KOPT-K1 (cell line): ENCODE results near the gene TGFB1I1.
A peak's percentile ranks its signal among the peaks of the same experiment; 100 is the strongest.
"Not testable (repeated sequence)": the region's sequence is repeated elsewhere in the genome, so short reads cannot be mapped to it uniquely, and the experiment has no call there.

ENCODE experiments used
- H3K27ac ChIP-seq: fragments of 200-600 bp; sonication (generic); 2 replicates; pipeline ENCODE4 v1.5.1; 2016; ENCODE audit warnings: antibody characterized with exemption, mild to moderate bottlenecking, low read depth, low read length; ENCODE audit not compliant: poor library complexity, severe bottlenecking
- H3K36me3 ChIP-seq: fragments of 200-600 bp; sonication (generic); 2 replicates; pipeline ENCODE4 v1.5.1; 2017; ENCODE audit warnings: antibody characterized with exemption, mild to moderate bottlenecking, low read length, moderate library complexity; ENCODE audit not compliant: insufficient read depth
- H3K9me3 ChIP-seq: fragments of 200-600 bp; sonication (generic); 2 replicates; pipeline ENCODE4 v1.5.1; 2017; ENCODE audit warnings: antibody characterized with exemption, low read length, mild to moderate bottlenecking; ENCODE audit not compliant: insufficient read depth, poor library complexity, severe bottlenecking

TGFB1I1 gene

GRCh38 chr16:31473264-31473984, 1.5 kb downstream of the TGFB1I1 start:
- H3K27ac ChIP-seq: no peak overlapping the region
- H3K36me3 ChIP-seq: no peaks in the 10 kb centered on the region
- H3K9me3 ChIP-seq: no peaks in the 10 kb centered on the region

- no peak overlapping the region for H3K27ac ChIP-seq
- no peaks in the 10 kb centered on the region for H3K9me3 ChIP-seq
- no peaks in the 10 kb centered on the region for H3K36me3 ChIP-seq
Observed at GRCh38 chr16:31474173-31474714, 2.3 kb downstream of the TGFB1I1 start.

DNA sequence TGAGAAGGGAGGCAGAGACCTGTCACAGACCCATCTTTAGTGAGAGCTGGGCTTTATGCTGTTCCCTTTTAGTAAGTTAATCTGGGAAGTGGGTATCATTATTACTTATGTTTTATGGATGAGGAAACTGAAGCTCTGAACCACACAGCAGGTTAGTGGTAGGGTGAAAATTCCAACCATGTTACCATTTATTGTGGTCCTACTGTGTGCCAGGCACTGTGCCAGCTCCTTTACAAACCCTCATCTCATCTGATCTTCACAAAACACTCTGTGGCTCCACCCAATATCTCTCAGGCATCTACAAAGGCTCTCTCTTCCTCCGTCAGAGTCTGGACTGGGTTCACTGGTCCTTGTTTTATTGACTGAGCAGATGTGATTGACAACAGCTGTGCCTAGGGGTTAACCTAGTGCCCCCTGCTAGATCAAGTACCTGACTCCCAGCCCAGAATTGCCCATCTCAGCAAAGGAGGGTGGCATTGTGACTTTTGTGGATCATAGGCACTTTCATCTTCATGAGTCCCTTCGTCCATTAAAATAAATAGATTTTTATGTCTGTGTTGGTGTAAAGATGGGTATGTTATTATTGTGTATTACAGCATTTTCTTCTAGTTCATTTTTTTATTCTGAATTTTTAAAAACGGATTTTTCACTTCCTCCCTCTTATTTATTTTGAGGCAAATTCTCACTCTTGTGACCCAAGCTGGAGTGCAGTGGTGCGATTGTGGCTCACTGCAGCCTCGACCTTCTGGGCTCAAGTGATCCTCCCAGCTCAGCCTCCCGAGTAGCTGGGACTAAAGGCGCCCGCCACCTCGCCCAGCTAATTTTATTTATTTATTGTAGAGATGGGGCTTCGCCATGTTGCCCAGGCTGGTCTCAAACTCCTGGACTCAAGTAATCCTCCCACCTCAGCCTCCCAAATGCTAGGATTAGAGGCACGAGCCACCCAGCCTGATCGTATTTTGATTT, 3.1 kb downstream of the TGFB1I1 start:
- H3K36me3 ChIP-seq: no peaks in the 10 kb centered on the region
- no peak overlapping the region for H3K27ac ChIP-seq
- no peaks in the 10 kb centered on the region for H3K9me3 ChIP-seq

DNA sequence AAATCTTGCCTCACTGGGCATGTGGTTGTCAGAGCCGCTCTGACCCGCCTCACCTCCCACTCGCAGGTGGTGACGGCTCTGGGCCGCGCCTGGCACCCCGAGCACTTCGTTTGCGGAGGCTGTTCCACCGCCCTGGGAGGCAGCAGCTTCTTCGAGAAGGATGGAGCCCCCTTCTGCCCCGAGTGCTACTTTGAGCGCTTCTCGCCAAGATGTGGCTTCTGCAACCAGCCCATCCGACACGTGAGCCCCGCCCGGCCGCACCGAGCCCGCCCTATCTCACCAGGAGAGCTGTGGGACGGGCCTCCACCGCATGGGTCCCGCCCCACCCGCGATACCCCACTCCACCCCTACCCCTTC, 4.0 kb downstream of the TGFB1I1 start:
- Histone ChIP-seq H3K9me3 (no peaks in the 10 kb centered on the region), H3K36me3 (no peaks in the 10 kb centered on the region)

DNA sequence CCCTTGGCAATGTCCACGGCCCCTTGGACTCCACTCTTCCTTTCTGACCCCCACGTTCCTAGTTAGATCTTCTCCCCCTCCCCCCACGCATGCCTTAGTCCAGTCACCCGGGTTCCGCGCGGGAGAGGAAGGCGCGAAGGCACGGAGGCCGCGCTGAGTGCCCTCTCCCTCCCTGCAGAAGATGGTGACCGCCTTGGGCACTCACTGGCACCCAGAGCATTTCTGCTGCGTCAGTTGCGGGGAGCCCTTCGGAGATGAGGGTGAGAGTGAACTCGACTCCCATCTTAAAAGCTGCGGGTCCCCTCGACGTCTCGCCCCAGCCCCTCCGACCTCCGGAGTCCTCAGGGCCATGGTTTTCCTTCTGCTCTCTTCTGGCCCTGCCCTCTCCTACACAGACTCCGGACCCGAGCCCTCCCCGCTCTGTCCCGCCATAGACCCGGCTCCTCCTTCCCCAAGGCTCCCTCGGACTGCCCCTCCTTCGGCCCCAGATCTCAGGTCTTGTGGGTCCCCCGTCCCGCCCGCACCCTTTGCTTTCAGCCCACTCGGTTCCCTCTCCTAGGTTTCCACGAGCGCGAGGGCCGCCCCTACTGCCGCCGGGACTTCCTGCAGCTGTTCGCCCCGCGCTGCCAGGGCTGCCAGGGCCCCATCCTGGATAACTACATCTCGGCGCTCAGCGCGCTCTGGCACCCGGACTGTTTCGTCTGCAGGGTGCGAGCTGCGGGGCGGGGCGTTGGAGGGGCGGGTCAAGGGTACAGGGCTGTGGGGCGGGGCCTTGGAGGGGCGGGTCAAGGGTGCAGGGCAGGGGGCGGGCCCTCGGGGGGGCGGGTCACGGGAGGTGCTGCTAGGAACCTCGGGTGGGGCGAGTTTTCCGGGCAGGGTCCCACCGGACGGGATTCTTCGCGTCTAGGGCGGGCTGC, 4.6 kb downstream of the TGFB1I1 start:
- Histone ChIP-seq H3K27ac (peak overlapping the region; percentile 53), H3K9me3 (no peaks in the 10 kb centered on the region), H3K36me3 (no peaks in the 10 kb centered on the region)

More for the DNA sequence above, 4.0 kb downstream of the TGFB1I1 start:
- no peak overlapping the region for H3K27ac ChIP-seq

GRCh38 chr16:31477220-31478216, 5.6 kb downstream of the TGFB1I1 start:
- no peaks in the 10 kb centered on the region for H3K36me3 ChIP-seq
- H3K27ac ChIP-seq: peak overlapping the region; percentile 47
- no peaks in the 10 kb centered on the region for H3K9me3 ChIP-seq

DNA sequence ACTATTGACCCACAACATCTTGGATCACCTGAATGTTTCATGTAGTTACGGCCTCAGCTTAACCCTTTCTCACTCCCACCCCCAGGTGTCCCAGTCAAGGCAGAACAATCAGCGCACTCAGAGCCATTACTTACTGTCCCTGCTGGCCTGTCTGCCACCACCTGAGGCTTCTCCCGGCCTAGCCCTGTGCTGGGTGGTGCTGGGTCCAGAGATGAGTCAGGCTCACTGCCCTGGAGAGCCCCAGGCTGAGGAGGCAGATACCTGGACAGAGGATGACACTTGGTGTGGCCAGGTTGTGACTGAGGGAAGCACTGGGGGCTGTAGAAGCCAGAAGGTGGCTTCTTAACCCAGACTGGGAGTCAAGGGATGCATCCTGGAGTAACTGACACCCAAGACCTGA, 7.0 kb downstream of the TGFB1I1 start:
- Histone ChIP-seq H3K9me3 (no peaks in the 10 kb centered on the region), H3K36me3 (no peaks in the 10 kb centered on the region), H3K27ac (no peak overlapping the region)

DNA sequence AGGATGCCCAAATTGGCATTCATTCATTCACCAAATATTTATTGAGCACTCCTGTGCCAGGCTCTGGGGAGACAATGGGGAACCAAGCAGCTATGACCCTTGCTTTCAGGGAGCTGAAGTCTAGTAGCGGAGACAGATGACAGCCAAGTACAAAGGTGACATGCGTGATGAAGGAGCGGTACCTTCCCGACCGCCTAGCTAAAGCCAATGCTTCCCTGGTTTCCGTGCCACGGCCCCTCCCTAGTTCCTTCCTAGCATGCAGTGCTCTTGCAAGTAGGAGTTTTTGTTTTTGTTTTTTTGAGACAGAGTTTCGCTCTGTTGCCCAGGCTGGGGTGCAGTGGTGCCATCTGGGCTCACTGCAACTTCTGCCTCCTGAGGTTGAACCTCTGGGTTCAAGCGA, 7.8 kb downstream of the TGFB1I1 start:
- H3K9me3 ChIP-seq: no peaks in the 10 kb centered on the region
- no peaks in the 10 kb centered on the region for H3K36me3 ChIP-seq
- no peak overlapping the region for H3K27ac ChIP-seq

GRCh38 chr16:31480851-31481536, 9.0 kb downstream of the TGFB1I1 start:
- H3K27ac ChIP-seq: no peak overlapping the region
- H3K9me3 ChIP-seq: no peaks in the 10 kb centered on the region
- no peaks in the 10 kb centered on the region for H3K36me3 ChIP-seq

DNA sequence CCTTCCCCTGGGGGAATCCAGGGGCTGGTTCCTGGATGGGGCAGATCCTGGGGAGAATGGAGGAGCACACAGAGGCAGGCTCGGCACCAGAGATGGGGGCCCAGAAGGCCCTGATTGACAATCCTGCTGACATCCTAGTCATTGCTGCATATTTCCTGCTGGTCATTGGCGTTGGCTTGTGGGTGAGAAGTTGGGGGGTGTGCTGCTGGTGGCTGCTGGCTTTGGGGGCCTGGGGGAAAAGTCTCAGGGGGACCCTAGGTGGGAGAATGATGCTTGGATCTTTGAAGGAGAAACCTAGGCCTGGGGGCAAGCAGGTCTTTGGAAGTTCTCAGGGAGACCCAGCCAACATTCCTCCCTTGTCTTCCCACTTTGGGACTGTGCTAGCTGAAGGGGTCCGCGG, 11.1 kb downstream of the TGFB1I1 start, which contains the start of gene SLC5A2:
TSS of gene SLC5A2 (plus strand) at position 43 of the 400 bp plus-strand sequence. CDS start at position 57, 14 bp downstream.
- no peak within 1 kb of the TSS for H3K27ac ChIP-seq
- no peaks in the 10 kb centered on the region for H3K9me3 ChIP-seq
- no peaks in the 10 kb centered on the region for H3K36me3 ChIP-seq

- H3K27ac ChIP-seq, H3K9me3 ChIP-seq, H3K36me3 ChIP-seq: not testable (repeated sequence)
Observed at GRCh38 chr16:31484048-31484447, 12.1 kb downstream of the TGFB1I1 start.

GRCh38 chr16:31484491-31485171, 12.7 kb downstream of the TGFB1I1 start:
- Histone ChIP-seq H3K36me3 (no peaks in the 10 kb centered on the region; the same call in 1 of the 2 replicates), H3K9me3 (no peaks in the 10 kb centered on the region), H3K27ac (no peak overlapping the region)

GRCh38 chr16:31485571-31485970, 13.6 kb downstream of the TGFB1I1 start:
- Histone ChIP-seq H3K36me3 (peaks cover 7% of the 10 kb centered on the region; the same call in 1 of the 2 replicates), H3K9me3 (no peaks in the 10 kb centered on the region), H3K27ac (no peak overlapping the region)
